ENCODE data around the gene RGS14.

- no peak for TF ChIP-seq CTCF (IDR thresholded peaks at IDR 0.05; ENCODE audit: insufficient read depth, low read length, poor library complexity, severe bottlenecking)
- no peak for TF ChIP-seq EZH2phosphoT487 (conservative IDR thresholded peaks at IDR 0.05; ENCODE audit: low read length)
Measured at GRCh38 chr5:177347699-177348098, 10.0 kb upstream of the RGS14 start.
